HEK293T (cell line): ENCODE results near the gene FOXL2.
"Not testable (repeated sequence)": the region's sequence is repeated elsewhere in the genome, so short reads cannot be mapped to it uniquely, and the experiment has no call there.

Experiments used
- CTCF ChIA-PET: fragments of 350-600 bp; formaldehyde crosslinking; extraction: SDS; loops from one replicate; lab custom pipeline; 2021; ENCODE audit warnings: antibody characterized with exemption, inconsistent platforms; lab: Yijun Ruan, JAX
- POLR2A ChIA-PET: fragments of 350-600 bp; formaldehyde crosslinking; extraction: SDS; loops from one replicate; lab custom pipeline; 2020; ENCODE audit warnings: antibody characterized with exemption, inconsistent platforms; lab: Yijun Ruan, JAX
- DNase-seq: peaks from one replicate; pipeline ENCODE4 v3.0.0; 2012; ENCODE audit warnings: mixed read lengths; ENCODE audit errors: extremely low spot score
- ARNT ChIP-seq: fragments of 450-650 bp; IDR thresholded peaks from 2 replicates; pipeline ENCODE4 v1.6.1; 2017; ENCODE audit warnings: mild to moderate bottlenecking
- BHLHE40 ChIP-seq: fragments of 450-650 bp; IDR thresholded peaks from 2 replicates; pipeline ENCODE4 v1.6.1; 2016; ENCODE audit warnings: mild to moderate bottlenecking, moderate library complexity, borderline replicate concordance
- CTBP1 ChIP-seq: fragments of 450-650 bp; IDR thresholded peaks from 2 replicates; pipeline ENCODE4 v1.6.1; 2016; ENCODE audit warnings: borderline replicate concordance
- ELF4 ChIP-seq: fragments of 450-650 bp; IDR thresholded peaks from 2 replicates; pipeline ENCODE4 v1.6.1; 2017; ENCODE audit warnings: antibody characterized with exemption
- FOXA1 ChIP-seq: fragments of 450-650 bp; IDR thresholded peaks from 2 replicates; pipeline ENCODE4 v1.6.1; 2016; ENCODE audit warnings: mild to moderate bottlenecking
- FOXK2 ChIP-seq: fragments of 450-650 bp; IDR thresholded peaks from 2 replicates; pipeline ENCODE4 v1.6.1; 2016; ENCODE audit warnings: mild to moderate bottlenecking
- FOXM1 ChIP-seq: fragments of 450-650 bp; IDR thresholded peaks from 2 replicates; pipeline ENCODE4 v1.6.1; 2017; ENCODE audit warnings: mild to moderate bottlenecking, borderline replicate concordance
- HDGF ChIP-seq: fragments of 450-650 bp; IDR thresholded peaks from 2 replicates; pipeline ENCODE4 v1.6.1; 2017; ENCODE audit warnings: antibody characterized with exemption, borderline replicate concordance
- L3MBTL2 ChIP-seq: fragments of 450-650 bp; conservative IDR thresholded peaks from 2 replicates; pipeline ENCODE4 v1.6.1; 2016; ENCODE audit warnings: mild to moderate bottlenecking
- LEF1 ChIP-seq: fragments of 450-650 bp; IDR thresholded peaks from 2 replicates; pipeline ENCODE4 v1.6.1; 2017; ENCODE audit warnings: mild to moderate bottlenecking, borderline replicate concordance
- NFRKB ChIP-seq: fragments of 450-650 bp; IDR thresholded peaks from 2 replicates; pipeline ENCODE4 v1.6.1; 2016; ENCODE audit warnings: mild to moderate bottlenecking, moderate library complexity
- PKNOX1 ChIP-seq: fragments of 450-650 bp; IDR thresholded peaks from 2 replicates; pipeline ENCODE4 v1.6.1; 2016
- SP1 ChIP-seq: fragments of 450-650 bp; IDR thresholded peaks from 2 replicates; pipeline ENCODE4 v1.6.1; 2017
- SUZ12 ChIP-seq: fragments of 450-650 bp; IDR thresholded peaks from 2 replicates; pipeline ENCODE4 v1.6.1; 2016; ENCODE audit warnings: mild to moderate bottlenecking
- TARDBP ChIP-seq: fragments of 450-650 bp; IDR thresholded peaks from 2 replicates; pipeline ENCODE4 v1.6.1; 2016
- ZNF384 ChIP-seq: fragments of 450-650 bp; IDR thresholded peaks from 2 replicates; pipeline ENCODE4 v1.6.1; 2016

The FOXL2 gene

GRCh38 chr3:138933981-138934691, 12.8 kb downstream of the FOXL2 start:
- no peak for TF ChIP-seq PKNOX1
- no peak for TF ChIP-seq ARNT
- no peak for TF ChIP-seq NFRKB
- no peak for TF ChIP-seq ZNF384
- no peak for TF ChIP-seq CTBP1
- TF ChIP-seq HDGF, result no peak
- TF ChIP-seq FOXK2, result no peak
- TF ChIP-seq BHLHE40, result no peak
- TF ChIP-seq SP1, result no peak
- TF ChIP-seq ELF4, result no peak
- TF ChIP-seq L3MBTL2, result no peak
- TF ChIP-seq SUZ12, result no peak
- TF ChIP-seq TARDBP, result no peak
- TF ChIP-seq FOXA1, result no peak
- no peak for TF ChIP-seq LEF1
- no peak for TF ChIP-seq FOXM1
- DNase-seq, result no peak
- ChIA-PET POLR2A (interaction anchor here (0.6 kb wide), 1 partner anchor 340 kb away, joined by 3 read pairs; the partner anchor contains the start of gene CEP70), CTCF (interaction anchor here (1.5 to 3.4 kb wide), 2 partner anchors 11 to 46 kb away, joined by 5 to 25 read pairs; no protein-coding TSS in a partner anchor)

DNA sequence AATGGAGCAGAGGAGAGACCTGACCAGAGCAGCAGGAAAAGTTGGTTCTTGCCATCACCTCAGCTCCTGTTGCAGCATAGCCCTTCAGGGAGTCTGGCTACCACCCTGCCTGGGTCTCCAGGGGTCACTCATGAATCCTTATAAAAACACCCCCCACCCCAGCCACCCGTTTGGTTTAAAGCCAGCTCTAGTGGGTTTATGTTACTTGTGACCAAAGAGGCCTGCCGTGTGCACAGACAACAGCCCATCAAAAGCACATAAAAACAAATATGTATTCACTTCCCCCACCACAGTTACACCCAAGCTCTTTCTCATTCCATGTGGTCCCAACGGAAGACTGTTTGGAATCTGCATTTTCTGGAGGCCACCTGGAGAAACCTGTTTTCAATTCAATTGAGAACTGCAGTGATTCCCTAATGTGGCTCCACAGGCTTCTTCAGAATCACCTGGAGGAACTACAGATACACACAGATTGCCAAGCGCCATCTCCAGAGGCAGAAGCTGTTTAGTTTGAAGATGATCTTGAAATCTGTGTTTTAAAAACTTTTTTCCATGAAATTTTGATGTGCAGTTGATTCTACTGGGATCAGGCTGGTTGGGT, 13.8 kb downstream of the FOXL2 start:
- no peak for TF ChIP-seq BHLHE40
- TF ChIP-seq SUZ12, result no peak
- no peak for TF ChIP-seq CTBP1
- TF ChIP-seq FOXM1, result no peak
- no peak for TF ChIP-seq L3MBTL2
- TF ChIP-seq FOXK2, result no peak
- TF ChIP-seq ZNF384, result no peak
- TF ChIP-seq LEF1, result no peak
- no peak for TF ChIP-seq FOXA1
- no peak for TF ChIP-seq ARNT
- TF ChIP-seq PKNOX1, result no peak
- TF ChIP-seq SP1, result no peak
- CTCF ChIA-PET, result interaction anchor here (0.8 to 3.4 kb wide), 2 partner anchors 10 to 179 kb away, joined by 3 to 25 read pairs; no protein-coding TSS in a partner anchor
- POLR2A ChIA-PET, result no interaction called here
- no peak for DNase-seq

DNA sequence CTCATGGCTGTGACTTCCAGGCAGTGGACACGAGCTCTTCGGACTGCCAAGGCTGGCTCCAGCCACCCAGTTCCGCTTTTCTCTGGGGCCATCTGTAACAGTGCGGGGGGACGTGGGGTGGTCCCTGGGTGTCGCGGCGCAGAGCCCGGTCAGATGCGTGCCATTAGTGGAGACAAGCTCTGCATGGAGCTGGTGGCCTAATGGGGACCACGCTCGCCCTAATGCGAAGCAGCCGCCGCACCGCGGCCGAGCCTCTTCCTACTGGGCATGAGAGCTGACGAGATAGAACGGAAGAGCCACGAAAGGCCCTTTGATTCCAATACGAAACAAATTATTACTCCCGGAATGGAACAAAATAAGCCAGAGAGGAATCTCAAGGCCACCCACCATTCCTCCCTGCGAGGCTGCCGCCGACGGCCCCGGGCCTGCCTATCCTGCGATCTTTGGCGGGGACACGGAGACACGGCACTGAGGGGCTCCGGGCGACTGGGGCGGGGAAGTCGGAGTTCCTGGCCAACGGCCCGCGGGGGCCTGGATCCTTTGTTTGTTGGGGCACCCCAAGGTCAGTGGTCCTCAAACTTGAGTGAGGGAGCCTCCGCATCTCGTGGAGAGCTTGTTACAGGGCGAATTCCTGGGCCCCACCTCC, 18.1 kb downstream of the FOXL2 start:
- no peak for DNase-seq
- TF ChIP-seq SUZ12 (no peak), FOXM1 (no peak), BHLHE40 (no peak), ZNF384 (no peak), HDGF (no peak), CTBP1 (no peak)
- ChIA-PET POLR2A (no interaction called here), CTCF (interaction anchor here (0.5 kb wide), 1 partner anchor 46 kb away, joined by 4 read pairs; no protein-coding TSS in a partner anchor)

- DNase-seq, result peak; percentile 79
- ChIA-PET CTCF (interaction anchor here (0.5 to 3.8 kb wide), 28 partner anchors 8 to 457 kb away, joined by 3 to 25 read pairs (median 3); partner anchors contain the start of gene CEP70), POLR2A (interaction anchor here (0.6 to 1.4 kb wide), 4 partner anchors 12 to 468 kb away, joined by 3 to 6 read pairs (median 4); partner anchors contain the start of gene CEP70)
- TF ChIP-seq SP1, result no peak
- TF ChIP-seq PKNOX1, result peak; percentile 74; the same call in 1 of the 2 replicates
- TF ChIP-seq FOXM1, result no peak
Measured at GRCh38 chr3:138923531-138923994, 23.4 kb downstream of the FOXL2 start.

GRCh38 chr3:138922400-138922799, 24.5 kb downstream of the FOXL2 start:
- POLR2A ChIA-PET, DNase-seq: not testable (repeated sequence)
- CTCF ChIA-PET, result interaction anchor here (0.6 to 3.8 kb wide), 10 partner anchors 7 to 456 kb away, joined by 3 to 25 read pairs (median 5); partner anchors contain the start of gene CEP70
